Measurements from ENCODE around the gene ACACA.
"Not testable (repeated sequence)": the region's sequence is repeated elsewhere in the genome, so short reads cannot be mapped to it uniquely, and the experiment has no call there.

The ACACA gene

DNA sequence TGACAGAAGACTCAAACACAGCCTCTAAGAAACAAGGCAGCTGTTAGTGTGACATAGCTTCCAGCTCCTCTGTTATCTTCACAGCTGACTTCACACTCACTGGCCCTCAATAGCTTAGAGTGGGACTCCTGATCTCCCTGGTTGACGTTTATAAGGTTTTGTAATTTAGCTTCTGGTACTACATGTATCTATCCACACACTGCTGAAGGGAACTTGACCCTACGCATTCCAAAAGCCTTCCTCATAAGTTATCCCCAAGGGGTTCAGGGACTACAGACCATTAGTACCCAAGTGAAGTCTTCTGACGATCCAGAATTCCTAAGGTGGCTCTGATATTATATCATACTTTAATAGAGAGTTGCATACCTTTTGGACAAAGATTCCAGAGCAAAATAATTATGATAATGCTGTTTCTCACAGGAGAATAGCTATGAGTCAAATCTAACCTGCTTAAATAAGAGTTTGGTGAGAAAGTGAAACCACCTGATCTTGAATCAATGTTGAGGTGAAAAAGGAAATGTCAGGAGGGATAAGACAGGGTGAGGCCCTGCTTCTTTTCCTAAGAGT, 14.5 kb downstream of the ACACA start:
- no peak for DNase-seq

DNA sequence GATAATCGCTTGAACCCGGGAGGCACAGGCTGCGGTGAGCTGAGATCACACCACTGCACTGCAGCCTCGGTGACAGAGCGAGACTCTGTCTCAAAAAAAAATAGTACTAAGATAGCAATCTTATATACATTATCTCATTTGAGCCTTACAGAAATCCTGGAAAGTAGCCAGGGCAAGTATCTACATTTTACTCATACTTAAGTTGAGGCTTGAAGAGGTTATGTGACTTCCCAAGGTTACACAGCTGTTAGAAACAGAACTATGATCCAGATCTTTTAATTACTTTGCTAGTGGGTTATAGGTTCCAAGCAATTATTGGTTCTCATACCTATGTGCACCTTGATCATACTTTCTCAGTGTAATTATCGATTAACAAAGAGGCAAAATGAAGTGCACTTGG, 15.5 kb downstream of the ACACA start:
- DNase-seq = no peak

DNA sequence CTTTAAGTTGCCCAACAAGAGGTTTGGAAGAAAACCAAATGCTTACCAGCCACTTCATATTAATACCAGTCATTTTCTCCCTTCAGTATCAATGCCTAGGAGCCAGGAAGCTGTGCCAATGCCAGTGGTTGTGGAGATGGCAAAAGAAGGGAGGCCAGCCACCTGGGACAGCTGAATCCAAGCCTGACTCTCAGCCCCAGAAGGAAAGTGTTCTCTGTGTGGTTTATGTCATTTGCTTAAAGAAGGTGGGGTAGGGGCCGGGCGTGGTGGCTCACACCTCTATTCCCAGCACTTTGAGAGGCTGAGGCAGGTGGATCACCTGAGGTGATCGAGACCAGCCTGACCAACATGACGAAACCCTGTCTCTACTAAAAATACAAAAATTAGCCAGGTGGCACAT, 17.5 kb downstream of the ACACA start:
- DNase-seq = no peak

DNA sequence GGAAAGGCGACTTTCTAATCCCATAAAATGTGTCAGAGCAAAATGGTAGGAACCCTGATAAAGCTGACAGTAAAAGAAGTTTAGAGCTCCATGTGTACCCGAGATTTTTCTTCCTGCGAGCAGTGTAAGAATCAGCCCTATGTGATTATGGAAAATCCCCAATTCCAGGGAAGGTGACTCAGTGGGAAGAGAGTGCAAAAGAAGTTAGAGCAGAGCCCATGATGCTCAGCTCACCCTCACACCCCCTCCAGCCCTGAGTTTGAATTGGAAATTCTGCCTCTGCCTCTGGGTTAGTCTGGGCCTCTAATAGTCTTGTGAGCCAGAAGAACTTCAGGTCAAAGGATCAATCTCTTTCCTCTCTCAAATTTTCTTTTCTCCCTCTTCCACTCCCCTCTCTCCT, 18.4 kb downstream of the ACACA start:
- DNase-seq = no peak

DNA sequence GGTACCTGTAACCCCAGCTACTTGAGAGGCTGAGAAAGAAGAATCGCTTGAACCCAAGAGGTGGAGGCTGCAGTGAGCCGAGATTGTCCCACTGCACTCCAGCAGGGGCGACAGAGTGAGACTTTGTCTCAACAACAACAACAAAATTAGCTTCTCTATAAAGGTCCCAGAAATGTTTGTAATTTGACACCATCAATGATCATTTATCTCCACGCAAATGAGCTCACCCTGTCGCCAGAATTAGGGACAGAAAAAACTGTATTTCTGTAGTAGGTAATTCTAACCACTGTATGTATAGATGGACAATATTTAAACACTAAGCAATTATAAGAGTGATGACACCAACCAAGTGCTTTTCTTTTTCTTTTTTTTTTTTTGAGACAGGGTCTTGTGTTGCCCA, 20.2 kb downstream of the ACACA start:
- no peak for DNase-seq

DNA sequence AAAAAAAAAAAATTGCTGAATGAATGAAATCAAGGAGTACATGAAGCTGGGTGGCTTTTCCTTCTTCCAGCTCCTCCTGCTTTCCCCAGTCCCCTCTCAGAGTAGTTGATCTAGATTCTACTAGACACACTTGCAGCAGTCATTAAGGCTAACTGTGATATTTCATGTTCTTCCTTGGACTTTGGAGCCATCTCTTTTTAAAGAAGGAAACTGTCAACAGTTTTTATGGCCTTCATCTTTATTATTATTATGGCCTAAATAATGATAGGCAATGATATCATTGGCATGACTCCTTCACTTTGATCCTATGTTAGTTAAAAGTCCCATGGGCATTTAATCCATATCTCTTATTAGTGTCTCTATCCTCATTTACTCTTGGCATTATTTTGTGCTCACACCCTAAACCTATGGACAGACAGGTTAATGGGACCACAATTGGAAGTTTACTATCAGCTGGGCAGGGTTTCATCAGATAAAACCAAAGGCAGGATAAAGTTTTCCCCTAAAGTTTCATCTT, 21.1 kb downstream of the ACACA start:
- no peak for DNase-seq

DNA sequence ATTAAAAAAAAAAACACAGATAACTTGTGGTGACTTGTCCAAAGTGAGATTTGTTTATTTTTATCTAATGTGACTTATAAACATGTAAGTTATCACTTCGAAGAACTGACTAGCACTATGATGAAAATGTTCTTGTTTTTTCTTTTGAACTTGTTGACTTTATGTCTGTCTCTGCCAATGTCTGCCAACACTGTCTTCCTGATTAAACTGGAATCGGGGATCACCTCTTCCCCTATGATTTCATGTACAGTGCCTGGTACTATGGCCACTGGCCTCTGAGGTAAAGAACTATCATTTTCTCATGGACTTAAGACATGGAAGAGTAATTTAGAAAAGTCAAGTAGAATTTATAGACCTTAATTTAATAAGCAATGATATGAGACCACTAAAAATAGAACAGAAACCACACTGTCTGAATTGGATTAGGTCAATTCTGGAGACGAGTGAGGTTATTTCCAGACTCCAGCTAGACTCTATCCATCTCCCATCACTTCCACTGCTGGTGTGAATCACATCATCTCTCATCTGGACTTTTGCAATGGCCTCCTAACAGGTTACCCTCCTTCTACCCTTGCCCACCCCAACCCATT, 22.0 kb downstream of the ACACA start:
- no peak for DNase-seq

DNA sequence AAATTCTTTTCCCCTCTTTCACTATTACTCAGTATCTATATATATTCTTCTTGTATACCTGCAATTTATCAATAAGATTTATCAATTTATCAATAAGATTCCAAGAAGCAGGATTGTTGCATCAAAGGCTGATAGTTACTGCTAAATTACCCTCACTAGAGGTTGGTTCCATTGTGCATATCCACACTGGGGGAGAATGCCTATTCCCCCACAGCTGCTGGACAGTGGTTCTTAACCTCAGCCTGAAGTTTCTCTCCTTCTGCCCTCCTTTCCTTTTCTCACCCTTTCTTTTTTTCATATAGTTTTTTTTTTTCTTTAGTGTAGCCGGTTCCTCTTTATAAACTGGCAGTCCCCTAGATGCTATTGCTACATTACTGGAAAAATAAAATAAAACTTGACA, 24.6 kb downstream of the ACACA start:
- DNase-seq = no peak

DNA sequence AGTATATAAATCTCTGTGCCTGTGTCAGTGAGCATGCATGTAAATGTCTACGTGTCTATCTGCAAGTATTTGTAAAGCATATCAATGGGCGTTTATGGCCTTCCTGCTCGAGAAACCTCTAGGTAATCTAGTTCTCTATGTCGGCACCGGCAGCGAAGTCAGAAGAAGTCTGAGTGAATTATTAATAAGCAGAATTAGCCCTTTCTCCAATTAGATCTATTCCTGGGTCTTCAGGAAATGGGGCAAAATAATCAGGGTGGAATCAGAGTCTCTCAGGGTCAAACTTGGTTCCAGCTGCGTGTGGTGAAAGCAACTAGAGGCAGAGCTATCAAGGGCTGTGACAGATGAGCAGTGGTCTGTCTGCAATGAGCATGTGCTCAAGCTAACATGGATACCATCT, 30.9 kb downstream of the ACACA start, which contains the start of gene C17orf78:
Gene C17orf78 (plus strand): TSS at position 280 of the 400 bp plus-strand sequence. CDS start 108 bp downstream, at position 388.
- DNase-seq = no peak

DNA sequence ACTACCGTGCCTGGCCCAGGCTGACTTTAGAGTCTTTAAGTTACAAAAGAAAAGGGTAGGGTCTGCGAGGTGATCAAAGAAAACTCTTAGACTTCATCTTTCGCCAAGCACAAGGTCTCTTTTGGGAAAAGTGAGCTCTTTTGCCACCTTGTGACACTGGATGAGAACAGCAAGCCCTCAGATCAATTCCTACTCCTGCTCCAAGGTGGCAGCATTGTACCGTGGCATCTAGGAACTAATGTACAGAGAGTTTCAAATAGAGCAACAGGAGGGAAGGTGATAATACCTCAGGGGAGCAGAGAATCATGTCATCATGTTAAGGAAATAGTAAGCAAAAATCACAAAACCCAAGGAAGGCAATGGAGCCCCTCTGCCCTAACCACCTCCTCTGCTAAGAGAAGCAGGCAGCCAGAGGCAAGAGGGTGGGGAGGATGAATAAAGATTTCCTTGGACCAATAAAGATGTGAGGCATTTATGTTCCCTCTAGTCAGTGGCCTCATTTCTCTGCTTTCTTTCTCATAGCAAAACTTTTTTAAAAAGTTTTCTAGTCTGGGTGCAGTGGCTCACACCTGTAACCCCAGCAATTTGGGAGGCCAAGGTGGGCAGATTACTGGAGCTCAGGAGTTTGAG, 33.0 kb downstream of the ACACA start:
- DNase-seq = peak; percentile 52 to 53

DNA sequence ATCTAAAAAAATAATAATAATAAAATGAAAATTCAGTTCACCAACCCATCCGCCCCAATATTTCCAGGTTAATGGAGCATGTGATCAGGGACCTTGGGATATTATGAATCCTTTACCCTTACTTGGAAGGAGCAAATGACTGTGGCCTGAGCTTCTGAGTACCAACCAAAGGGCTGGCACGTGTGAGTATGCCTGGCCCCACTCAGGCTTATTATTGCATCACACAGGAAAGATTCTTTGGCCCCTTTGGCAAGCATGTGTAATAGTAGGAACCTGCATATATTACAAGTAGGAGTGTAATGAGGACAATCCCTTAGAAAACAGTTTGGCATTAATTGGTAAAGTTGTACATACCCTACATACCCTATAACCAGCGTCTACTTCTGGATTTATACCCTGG, 38.1 kb downstream of the ACACA start:
- DNase-seq = no peak

DNA sequence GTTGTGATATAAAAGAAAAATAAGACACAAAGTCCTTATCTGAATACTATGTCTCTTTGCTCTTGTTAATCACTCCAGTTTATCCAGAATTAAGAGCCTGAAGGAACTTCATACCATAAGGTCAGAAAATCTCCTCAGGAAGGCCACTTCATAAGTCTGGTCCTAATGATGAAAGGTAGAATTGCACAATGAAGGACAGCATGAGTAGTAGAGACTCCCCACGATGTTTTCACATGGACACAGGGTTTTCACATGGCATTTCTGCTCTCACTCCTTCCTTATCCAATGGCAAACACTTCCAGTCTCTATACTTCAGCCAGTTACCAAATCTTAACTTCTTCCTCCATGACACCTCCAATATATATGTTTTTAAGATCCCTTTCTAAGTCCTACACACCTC, 41.0 kb downstream of the ACACA start:
- no peak for DNase-seq

DNA sequence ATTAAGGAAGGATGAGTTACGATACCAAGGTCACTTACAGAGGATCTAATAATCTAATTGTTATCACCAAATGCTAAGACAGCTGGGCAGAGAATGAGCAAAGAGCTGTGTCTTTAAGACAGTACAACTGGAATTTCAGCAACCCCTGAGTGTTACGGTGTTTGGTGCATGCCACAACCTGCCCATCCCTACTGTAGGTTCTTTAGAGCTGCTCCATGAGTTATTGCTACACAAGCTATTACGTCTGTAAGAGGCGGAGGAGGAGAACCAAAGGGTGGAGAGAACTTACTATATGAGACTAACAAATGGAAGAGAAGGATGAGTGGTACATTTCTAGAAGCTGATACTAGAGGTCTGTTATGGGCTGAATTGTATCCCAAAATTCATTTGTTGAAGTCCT, 45.1 kb downstream of the ACACA start:
- DNase-seq = no peak

DNA sequence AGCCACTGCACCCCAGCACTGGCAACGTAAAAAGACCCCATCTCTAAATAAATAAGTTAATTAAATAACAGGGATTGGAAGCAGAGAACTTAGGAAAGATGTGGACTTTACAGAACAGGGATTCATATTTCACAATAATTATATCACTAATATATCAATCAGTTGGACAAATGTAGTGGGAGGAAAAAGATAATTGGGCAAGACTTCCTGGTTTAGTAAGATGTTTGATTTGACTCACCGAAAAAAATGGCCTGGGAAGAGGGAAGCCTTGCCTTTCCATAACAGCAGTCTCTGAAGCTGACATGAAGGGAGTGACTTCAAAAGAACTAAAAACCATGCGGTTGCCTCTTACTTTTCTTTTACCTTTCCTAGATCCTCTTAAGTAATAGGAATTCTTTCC, 46.0 kb downstream of the ACACA start:
- DNase-seq = no peak

DNA sequence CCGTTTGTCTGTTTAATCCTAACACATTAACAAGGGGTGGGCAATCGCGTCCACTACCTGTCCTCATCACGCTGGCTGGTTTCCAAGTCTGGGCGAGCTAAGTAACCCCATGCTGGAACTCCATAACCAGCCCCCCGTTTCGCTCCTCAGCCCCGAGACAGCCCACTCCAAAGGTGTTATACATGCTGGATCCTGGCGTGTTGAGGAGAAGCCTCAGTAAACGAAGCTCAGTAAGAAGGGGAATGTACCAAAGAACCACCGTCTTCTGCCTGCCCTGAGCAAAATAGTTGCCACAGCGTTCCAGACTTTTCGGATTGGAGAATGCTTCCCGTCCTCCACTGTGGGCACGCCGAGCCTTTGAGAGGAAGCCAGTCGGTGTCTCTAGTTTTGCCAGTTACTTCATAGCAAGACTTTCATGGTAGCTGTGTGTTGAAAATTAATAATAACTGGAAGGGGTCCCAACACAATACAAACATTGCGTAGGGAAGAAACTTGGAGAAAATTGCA, 46.9 kb downstream of the ACACA start:
- no peak for DNase-seq

DNA sequence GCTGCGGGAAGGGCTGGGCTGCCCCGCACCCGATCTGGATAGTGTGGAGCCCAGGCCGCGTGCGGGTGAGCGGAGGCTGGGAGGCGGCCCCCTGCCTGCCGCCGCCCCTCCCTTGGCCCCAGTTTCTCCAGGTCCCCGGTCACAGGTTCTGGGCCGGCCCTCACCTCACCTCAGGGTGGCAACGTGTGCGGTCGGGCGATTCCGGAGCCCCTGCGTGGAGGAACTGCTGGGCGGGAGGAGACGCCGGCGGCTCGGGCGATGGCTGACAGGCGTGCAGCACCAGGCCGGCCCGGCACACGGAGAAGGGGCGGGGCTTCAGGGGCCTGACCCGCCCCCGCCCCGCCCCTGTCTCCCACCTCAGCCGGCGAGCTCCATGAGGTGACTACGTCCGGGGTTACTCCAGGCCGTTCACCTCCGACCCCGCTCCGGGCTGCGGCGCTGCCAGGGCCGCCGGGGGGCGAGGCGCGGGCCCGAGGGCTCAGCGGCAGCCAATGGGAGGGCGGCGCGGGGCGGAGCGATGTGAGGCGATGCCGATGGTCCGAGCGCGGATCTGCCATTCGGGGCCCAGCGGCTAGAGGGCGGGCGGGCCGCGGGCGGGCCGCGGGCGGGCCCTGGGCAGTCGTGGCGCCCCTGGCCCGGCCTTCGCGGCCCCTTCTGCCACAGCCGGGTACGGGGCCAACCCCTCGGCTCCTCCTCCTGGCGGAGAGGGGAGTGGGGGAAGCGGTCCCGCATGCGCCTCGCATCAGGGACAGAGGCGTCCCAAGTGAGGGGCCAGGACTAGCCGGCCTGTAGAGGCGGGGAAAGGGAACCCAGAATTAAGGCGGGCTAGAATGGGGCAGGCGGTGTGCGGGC, 47.6 kb downstream of the ACACA start:
- peak; percentile 84 to 86 for DNase-seq

DNA sequence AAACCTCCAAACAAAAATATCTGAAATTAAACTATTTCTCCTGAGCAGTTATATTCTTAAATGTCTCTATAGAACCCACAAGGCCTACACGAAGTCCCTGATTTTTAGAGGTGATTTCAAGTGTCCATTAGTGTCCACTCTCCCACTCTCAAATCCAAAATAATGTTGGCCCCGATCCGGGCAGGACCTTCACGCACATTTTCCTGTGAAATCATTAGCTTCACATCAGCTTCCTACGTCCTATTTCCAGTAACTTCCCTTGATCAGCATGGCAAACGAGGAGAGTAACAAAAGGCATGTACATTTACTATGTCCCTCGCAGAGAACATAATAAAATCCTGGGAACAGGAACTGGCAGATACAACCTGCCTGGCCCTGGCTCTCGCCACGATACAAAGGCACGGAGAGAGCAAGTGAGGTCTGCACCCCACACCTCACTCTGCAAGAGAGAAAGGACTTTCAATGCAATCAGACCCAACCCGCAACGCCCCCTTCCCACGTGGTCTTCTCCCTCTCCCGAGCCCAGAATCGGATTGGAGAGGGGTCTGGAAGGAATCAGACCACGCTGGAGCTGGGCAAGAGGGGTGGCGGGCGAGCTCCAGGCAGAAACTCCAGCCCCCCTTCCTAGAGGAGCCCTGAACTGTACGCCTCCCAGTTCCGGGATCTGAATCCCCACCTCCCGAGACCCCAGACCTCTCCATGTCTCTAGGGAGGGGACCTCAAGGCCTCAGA, 48.4 kb downstream of the ACACA start:
- DNase-seq = peak; percentile 29 to 38

DNA sequence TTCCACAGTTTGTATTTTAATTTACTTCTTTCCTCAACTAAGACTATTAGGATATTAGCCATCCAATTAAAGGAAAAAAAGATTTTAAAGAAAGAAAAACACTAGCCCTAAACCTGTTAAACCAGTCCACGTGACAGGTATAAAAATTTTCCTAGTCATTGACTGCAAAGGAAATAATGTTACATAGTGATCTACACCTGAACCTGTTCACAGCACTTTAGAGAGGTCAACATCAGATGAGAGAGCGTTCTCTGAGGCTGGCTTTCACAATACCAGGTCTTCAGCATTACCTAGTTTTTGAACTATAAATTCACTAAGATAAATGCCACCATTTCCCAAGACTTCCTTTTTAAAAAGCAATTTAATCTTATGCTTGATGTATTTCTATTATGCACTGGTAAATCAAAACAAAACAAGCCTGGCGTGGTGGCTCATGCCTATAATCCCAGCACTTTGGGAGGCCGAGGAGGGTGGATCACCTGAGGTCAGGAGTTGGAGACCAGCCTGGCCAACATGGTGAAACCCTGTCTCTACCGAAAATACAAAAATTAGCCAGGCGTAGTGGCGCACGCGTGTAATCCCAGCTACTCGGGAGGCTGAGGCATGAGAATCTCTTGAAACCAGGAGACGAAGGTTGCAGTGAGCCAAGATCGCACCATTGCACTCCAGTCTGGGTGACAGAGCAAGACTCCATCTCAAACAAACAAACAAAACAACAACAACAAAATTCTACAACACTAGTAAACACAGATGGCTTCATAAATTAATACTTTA, 49.7 kb downstream of the ACACA start:
- DNase-seq = not testable (repeated sequence)

DNA sequence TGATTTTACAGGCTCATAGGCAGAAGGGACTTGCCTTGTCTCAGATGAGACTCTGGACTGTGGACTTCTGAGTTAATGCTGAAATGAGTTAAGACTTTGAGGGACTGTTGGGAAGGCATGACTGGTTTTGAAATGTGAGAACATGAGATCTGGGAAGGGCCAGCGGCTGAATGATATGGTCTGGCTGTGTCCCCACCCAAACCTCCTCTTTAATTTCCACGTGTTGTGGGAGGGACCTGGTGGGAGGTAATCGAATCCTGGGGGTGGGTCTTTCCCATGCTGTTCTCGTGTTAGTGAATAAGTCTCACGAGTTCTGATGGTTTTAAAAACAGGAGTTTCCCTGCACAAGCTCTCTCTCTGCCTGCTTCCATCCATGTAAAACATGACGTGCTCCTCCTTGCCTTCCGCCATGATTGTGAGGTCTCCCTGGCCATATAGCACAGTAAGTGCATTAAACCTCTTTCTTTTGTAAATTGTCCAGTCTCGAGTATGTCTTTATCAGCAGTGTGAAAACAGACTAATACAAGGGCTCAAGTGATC, 59.7 kb downstream of the ACACA start:
- not testable (repeated sequence) for DNase-seq

DNA sequence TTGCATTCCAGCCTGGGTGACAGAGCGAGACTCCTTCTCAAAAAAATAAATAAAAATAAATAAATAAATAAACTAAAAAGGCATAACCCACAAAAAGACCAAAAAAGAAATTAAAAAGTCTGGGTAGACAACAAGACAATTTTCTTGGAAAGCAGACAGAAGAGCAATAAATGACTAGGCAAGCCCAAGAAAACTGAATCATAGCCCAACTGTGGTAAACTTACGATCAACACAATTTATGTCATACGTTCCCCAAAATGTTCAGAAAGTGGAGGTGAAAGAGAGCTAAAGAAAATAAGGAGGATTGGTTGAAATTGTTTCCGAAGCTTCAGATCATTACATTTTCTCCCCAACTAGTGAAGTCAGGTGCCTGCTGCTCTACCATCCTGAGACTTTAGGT, 62.1 kb downstream of the ACACA start:
- DNase-seq = no peak

DNA sequence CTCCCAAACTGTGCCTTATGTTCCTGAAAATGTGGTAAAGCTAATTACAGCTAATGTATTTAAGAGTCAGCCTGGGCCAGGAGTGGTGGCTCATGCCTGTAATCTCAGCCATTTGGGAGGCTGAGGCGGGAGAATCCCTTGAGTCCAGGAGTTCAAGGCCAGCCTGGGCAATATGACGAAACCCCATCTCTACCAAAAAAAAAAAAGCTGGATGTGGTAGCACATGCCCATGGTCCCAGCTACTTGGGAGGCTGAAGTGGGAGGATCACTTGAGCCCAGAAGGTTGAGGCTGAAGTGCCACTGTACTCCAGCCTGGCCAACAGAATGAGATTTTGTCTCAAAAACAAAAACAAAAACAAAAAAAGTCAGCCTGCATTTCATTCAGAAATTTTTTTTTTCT, 64.0 kb downstream of the ACACA start:
- no peak for DNase-seq

Measured in stimulated activated CD4-positive, alpha-beta T cell treated with anti-CD3 and anti-CD28 coated beads, Interleukin-2, amount 100 ng/mL, for 48 hours (primary cell).